G401.6 (cell line): ENCODE data around the gene PLD3.
"Not testable (repeated sequence)": the region's sequence is repeated elsewhere in the genome, so short reads cannot be mapped to it uniquely, and the experiment has no call there.

Experiments used
- FAIRE-seq: peaks from 2 replicates; lab custom pipeline; 2012; peaks lifted over from hg19 to GRCh38; lab: Jason Lieb, UNC

Gene PLD3

DNA sequence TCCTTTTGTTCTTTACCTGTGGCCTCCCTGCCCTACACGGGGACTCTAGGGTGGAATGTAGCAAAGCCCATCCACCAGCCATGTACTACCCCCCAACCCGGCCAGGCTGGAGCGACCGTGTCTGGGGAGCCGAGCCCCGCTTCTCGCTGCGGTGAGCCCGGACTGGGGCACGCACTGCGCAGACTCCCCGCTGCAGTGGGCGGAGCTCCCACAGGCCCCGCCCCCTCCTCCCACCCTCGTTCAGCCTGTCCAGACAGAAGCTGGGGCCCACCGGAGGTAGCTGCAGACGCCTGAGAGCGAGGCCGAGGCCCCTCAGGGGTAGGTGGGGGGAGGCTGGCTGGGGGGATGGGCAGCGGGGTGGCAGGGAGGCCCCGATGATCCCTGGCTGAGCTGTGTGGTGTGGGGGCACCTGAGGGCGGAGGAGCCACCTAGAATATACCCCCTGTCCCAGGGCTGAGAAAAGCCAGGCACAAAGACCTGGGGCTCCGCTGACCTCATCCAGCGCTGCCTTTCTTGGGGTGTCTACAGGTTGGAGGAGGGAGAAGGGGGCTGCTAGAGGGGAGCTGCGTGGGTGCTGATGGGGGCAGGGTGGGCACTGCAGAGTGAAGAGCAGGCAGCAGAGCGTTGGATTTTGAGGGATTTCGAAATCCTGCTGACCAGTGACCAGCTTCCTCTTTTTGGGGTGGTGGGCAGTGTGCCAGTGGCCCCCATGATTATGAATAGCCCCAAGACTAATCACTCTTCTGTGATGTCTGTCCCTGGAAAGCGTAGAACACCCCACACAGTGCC lies 17.3 kb downstream of the PLD3 start:
- no peak for FAIRE-seq

DNA sequence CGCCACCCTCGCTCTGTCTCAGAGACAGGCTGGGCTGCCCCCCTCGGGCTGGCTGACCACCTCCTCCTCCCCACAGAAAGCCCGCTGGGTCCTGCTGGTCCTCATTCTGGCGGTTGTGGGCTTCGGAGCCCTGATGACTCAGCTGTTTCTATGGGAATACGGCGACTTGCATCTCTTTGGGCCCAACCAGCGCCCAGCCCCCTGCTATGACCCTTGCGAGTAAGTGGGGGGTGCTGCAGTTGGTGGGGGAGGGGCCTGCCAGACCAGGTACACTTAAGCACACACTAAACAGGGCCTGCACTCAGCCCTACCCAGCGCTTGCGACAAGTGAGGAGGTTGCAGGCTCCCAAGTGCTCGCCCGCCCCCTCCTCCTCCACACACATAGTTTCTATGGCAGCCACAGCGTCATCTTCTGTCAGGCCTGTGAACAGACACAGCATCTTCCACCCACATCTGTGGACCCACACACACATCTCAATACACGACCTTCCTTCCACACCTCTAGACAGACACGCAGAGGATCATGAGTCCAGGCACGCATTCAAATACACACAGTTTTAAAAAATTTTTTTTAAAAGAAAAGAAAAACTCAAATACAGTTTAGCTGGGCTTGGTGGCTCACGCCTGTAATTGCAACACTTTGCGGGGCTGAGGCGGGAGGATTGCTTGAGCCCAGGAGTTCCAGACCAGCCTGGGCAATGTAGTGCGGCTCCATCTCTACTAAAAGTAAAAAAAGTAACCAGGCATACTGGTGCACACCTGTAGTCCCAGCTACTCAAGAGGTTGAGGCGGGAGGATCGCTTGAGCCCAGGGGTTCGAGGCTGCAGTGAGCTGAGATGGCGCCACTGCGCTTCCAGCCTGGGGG lies 18.4 kb downstream of the PLD3 start:
- FAIRE-seq = no peak

DNA sequence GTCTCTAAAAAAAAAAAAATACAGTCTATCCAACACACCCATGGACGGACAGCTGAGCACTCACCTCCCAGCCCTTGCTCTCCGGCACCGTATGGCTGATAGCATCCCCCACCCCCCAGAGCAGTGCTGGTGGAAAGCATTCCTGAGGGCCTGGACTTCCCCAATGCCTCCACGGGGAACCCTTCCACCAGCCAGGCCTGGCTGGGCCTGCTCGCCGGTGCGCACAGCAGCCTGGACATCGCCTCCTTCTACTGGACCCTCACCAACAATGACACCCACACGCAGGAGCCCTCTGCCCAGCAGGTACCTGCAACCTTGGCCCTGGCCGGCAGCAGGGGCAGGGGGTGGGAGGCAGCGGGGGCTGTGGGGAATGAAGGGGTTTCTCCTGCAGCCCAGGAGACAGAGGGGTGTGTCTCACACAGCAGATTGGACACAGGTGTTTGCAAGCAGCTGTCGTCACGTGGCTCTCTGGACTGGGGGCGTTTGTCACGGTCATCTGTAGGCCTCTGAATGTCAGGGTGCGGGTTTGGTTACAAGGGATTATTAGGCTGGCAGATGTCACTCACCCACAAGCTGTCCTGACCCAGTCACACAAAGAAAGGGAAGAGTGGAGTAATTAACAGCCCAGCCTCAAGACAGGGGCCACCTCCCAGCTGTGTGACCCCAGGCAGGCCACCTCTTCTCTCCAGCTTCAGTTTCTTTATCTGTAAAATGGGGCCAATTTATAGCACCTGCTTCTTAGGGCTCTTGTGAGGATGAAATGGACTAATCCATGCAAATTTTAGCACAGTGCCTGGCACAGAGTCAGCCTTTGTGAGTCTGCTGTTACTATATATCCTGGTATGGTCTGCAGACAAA lies 19.3 kb downstream of the PLD3 start:
- no peak for FAIRE-seq

DNA sequence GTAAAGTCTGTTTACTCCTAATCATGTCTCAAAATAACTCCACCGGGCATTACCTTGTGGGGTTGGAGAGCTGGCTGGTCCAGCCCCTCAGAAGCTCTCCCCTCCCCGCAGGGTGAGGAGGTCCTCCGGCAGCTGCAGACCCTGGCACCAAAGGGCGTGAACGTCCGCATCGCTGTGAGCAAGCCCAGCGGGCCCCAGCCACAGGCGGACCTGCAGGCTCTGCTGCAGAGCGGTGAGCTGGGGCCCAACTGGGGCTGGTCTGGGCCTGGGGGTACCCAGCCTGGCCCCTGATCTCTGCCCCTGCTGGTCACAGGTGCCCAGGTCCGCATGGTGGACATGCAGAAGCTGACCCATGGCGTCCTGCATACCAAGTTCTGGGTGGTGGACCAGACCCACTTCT lies 21.3 kb downstream of the PLD3 start:
- FAIRE-seq = no peak

DNA sequence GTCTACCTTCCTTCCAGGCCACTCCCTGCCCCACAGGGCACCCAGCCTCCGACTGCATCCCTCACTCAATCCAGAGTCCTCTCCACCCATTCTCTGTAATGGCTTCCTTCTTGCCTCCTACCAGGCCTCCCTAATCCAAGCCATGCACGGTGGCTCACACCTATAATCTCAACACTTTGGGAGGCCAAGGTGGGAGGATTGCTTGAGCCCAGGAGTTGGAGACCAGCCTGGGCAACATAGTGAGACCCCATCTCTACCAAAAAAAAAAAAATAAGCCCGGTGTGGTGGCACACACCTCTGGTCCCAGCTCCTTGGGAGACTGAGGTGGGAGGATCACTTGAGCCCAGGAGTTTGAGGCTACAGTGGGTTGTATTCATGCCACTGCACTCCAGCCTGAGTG lies 21.8 kb downstream of the PLD3 start:
- FAIRE-seq = not testable (repeated sequence)

DNA sequence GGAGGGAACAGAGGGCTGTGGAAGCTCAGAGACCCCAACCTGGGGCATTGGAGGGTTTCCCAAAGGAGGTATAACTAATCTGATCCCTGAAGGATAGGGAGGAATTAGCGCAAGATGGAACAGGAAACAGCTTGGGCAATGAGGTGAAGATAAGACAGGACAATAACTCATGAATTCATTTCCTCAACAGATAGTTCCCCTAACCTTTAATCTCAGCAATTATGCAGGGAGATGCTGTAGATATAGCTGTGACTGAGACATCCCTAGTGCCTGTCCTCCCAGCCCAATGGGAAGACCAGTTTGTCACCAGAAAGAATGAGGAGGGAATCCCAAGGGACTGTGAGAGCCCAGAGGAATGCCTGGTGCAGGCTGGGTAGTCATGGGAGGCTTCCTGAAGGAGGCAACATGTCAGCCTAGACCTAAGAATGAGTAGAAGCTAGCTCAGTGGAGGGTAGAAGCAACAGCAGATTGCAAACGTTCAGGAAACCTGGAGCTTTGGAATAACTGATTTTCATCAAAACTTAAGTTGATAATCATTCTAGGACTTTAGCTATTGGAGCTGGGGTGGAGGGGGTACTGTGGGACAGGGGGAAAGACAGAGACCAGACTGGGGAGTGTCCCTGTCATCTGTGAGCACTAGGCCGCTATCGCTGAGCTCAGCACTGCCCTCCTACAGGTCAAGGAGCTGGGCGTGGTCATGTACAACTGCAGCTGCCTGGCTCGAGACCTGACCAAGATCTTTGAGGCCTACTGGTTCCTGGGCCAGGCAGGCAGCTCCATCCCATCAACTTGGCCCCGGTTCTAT lies 22.7 kb downstream of the PLD3 start:
- no peak for FAIRE-seq

DNA sequence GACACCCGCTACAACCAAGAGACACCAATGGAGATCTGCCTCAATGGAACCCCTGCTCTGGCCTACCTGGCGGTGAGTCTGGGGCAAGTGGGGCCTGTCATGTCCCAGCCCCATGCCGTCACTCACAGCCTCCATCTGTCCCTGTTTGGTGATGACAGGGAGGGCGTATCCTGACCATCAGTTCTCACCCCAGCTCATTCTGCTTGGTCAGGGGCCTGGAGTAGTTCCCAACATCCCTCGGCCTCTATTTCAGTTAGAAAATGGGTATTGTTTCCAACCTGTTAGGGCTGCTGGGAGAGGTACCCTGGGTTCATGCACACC lies 23.3 kb downstream of the PLD3 start:
- no peak for FAIRE-seq

DNA sequence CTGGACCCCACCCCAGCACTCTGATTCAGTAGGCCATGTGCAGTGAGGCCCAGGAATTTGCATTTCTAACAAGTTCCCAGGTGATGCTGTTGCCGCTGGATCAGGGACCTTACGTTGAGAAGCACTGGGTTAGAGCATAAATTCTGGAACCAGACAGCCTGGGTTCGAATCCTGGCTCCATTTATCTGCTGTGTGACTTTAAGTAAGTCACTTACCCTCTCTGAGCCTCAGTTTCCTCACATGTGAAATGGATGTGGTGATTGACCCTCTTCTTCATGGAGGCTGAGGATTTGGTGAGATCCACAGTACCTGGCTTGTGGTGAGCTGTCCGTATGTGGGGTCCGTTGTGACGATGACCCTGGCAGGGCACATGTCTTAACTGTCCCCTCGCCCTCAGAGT lies 25.6 kb downstream of the PLD3 start:
- FAIRE-seq = no peak

DNA sequence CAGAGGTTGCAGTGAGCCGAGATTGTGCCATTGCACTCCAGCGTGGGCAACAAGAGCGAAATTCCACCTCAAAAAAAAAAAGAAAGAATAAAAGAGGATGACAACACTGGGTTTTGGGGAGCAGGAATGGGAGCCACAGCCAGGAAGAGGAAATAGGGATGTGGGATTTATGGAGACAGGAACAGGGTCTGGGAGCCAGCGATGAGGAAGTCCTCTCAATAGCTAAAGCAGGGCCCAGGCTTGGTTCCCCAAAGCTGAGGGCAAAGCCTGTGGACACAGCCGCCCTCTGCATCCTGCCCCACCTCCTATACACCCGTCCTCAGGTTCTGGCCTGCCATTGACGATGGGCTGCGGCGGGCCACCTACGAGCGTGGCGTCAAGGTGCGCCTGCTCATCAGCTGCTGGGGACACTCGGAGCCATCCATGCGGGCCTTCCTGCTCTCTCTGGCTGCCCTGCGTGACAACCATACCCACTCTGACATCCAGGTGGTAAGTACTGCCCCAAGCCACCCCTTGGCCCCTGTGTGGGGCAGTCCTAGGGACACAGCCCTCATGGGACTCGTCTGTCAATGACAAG lies 27.9 kb downstream of the PLD3 start:
- no peak for FAIRE-seq

DNA sequence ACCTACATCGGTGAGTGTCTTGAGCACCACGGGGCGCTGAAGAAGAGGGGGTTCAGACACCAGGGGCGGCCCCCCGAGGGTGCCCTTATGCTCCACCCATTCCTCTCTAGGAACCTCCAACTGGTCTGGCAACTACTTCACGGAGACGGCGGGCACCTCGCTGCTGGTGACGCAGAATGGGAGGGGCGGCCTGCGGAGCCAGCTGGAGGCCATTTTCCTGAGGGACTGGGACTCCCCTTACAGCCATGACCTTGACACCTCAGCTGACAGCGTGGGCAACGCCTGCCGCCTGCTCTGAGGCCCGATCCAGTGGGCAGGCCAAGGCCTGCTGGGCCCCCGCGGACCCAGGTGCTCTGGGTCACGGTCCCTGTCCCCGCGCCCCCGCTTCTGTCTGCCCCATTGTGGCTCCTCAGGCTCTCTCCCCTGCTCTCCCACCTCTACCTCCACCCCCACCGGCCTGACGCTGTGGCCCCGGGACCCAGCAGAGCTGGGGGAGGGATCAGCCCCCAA lies 29.4 kb downstream of the PLD3 start:
- FAIRE-seq = no peak

DNA sequence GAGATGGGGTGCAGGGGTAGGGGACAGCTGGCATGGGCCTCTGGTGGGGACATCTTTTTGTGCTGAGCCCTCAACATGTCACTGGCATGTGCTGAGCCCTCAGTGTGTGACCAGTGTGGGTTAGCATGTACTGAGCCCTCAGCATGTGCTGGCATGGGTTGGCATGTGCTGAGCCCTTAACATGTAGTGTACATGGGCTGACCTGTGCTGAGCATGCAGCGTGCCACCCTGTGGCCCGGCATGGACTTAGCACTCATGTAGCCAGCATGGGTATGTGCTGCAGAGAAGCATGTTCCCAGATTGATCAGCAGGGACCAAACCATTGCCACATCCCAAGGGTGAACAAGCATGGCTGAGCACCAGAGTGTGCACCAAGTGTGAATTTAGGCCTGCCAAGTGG lies 30.0 kb downstream of the PLD3 start:
- FAIRE-seq = no peak

DNA sequence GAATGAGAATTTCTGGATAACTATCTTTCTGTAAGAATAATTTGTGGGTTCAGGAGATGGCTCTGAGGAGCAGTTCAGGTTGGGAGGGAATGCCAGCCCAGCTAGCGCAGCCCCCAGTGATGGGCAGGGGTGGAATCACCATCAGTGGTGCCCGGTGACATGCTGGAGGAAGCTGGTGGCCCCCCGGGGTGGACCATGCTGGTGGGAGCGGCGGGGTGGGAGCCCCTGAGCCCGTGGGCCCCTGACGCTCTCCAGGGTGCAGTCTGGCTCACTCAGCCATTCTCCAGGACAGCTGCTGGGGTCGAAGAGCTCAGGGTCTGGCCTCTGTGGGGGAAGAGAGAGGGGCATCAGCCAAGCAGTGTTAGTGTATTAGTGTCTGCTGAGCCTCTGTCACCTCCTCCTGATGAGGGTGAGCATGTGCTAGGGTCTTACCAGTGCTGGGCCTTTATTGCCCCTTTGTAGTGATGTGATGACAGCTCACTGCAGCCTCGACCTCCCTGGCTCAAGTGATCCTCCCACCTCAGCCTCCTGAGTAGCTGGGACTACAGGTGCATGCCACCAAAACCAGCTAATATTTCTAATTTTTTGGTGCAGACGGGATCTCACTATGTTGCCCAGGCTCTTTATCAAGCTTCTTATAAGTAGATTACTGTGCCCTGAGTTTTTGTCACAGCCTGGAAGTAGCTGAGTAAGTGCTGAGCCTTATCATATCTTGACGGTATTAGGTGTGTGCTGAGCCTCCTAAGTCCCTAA lies 31.1 kb downstream of the PLD3 start:
- no peak for FAIRE-seq

DNA sequence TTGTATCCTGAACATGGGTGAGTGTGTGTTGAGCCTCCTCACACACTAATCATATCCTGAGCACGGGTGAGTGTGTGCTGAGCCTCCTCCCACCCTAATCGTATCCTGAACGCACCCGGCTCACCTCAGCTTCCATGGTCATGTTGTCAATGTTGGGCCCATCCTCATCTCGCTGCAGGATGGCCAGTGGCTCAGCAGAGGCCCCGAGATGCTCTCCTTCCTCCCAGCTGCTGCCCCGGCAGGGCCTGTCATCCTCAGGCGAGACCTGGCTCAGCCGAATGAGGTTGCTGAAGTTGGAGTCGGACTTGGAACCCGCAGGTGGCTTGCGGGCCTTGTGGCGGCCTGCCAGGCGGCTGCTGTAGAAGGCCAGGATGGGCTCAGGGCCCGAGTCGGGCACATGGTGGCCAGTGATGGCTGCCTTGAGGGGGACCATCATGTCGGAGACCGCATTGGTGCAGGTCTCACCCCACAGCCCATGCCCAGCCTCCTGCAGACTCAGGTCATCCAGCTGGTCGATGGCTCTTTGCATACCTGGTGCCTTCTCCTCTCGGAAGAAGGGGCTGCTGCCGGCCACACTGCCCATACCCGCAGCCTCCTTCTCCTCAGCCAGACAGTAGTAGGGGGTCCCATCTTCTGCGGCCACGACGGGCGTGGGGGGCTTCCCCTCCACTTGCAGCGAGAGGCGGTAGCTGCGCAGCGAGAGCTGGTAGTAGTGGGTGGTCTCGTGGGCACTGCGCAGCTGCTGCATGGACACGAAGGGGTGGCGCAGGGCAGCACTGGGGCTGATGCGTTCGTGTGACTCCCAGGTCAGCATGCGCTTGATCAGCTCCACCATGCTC lies 31.9 kb downstream of the PLD3 start:
- FAIRE-seq = no peak

DNA sequence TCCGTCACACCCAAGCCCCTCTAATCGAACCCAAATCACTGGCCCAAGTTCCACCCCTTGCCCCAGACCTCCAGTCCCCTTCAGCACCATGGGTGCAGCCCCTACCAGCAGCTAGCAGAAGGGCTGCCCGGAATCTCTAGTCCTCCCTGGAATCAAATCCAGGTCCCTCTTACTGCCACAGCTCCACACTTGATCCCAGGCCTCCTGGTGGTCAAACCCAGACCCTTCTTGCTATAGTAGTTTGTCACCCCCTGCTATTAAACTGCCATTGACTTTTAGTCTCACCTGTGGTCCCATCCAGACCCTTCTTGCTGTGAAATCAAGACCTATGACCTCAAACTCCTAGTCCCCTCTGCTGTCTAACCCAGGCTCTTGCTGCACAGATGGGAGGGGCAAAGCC lies 32.8 kb downstream of the PLD3 start:
- FAIRE-seq = no peak

DNA sequence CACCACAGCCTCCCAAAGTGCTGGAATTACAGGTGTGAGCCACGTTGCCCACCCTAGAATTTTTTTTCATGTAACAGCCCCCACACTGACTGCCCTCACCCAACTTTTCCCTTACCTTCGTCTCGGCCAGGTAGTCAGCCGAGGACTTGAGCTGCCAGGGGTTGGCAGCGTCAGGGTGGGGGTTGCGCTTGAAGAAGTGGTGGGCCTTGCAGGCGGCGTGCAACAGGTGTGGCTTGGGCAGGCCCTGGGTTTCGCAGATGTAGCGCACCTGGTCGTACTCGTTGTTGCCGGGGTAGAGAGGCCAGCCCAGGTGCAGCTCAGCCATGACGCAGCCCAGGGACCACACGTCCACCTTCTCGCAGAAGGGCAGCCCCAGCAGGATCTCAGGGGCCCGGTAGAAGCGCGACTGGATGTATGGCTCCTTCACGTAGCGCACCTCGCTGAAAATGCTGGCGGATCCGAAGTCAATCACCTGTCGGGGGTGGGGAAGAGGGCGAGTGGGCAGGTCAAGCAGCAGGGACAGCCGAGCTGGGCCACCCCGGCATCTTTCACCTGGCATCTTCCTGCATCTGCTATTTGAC lies 35.3 kb downstream of the PLD3 start:
- no peak for FAIRE-seq

DNA sequence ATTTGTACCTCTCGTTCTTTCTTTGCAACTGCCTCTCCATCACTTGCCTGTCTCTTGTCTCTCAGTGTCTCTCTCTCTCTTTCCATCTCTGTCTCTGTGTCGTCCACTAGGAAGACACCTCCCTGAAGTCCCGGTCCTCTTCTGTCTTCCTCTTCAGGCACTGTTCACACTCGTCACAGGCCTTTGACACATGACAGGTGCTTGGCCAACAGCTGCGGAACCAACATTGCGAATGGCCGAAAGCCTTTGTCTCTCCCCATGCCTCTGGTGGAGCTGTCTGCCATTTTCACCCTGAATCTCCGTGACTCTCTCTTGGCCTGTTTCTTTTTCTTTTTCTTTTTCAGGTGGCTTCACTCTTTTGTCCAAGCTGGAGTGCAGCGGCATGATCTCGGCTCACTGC lies 38.7 kb downstream of the PLD3 start:
- FAIRE-seq = no peak

DNA sequence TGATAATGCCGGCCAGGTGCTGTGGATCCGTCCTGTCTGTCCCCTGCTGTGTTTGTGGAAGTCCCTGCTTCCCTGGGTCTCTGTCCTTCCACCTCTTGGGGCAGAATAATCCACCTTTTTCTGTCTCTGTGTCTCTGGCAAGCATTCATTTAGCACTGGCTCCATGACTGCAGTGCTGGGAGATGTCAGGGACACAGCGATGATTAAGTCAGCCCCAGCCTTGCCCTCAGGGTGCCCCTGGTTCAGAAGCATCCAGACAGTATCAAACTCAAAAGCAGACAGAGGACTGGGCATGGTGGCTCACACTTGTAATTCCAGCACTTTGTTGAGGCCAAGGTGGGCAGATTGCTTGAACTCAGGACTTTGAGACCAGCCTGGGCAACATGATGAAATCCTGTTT lies 40.0 kb downstream of the PLD3 start:
- FAIRE-seq = no peak

DNA sequence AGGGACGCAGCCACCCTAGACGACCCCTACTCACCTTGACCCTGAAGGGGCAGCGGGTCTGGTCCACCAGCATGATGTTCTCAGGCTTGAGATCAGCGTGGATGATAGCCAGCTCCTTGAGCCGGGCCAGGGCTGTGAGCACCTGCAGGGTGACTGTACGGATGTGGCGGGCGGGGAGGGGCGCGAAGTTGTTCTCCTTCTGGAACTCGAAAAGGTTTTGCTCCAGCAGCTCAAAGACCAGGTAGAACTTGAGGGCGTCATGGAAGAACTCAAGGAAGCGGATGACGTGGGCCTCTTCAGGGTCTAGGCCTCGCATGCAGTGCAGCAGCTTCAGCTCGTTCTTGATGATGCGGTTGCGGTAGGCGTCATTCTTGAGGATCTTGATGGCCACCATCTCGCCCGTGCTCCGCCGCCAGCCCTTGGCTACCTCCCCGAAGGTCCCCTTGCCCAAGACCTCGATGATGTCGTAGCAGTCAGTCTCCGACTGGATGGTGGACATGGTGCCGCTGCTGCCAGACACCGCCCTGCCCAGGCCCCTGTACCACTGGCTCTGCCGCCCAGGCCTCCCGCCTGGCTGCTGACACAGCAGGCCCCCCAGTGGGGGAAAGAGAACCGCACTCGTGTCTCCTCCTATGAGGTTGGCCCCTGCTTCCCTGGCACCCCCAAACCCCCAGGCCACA lies 41.0 kb downstream of the PLD3 start:
- no peak for FAIRE-seq
